Dermis lymphatic vessel endothelial cell (primary cell): ENCODE data around the gene MUC21. TPM values are rescaled to one million over a fixed set of nuclear protein-coding genes. Genes with fewer than 3 reads are reported as not detected.

ENCODE experiments used
- total RNA-seq: library from RNA; depleted of rRNA; stranded (reverse); fragments of >200 nt; gene quantifications from 2 replicates; pipeline ENCODE4 v1.2.1, GENCODE V29; 2014

Gene MUC21
- total RNA-seq: not detected in 2 replicates

DNA sequence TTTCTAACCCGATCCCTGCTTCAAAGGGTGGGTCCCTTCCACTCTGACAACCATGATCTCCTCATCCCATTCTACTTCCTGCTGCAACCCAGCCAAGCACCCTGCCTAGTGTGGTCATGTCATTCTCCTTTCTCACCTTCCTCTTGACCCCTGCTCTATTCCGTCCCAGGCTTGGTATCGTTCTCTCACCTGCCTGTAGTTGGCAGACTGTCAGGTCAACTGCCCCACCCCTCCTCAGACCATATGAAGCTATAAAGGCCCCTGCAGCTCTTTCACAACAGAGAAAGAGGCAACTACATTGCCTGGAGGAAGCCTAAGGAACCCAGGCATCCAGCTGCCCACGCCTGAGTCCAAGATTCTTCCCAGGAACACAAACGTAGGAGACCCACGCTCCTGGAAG lies at the start of gene MUC21:
Gene MUC21 (plus strand): TSS at position 280 of the 400 bp plus-strand sequence. CDS start 241 bp downstream, outside the sequence.

DNA sequence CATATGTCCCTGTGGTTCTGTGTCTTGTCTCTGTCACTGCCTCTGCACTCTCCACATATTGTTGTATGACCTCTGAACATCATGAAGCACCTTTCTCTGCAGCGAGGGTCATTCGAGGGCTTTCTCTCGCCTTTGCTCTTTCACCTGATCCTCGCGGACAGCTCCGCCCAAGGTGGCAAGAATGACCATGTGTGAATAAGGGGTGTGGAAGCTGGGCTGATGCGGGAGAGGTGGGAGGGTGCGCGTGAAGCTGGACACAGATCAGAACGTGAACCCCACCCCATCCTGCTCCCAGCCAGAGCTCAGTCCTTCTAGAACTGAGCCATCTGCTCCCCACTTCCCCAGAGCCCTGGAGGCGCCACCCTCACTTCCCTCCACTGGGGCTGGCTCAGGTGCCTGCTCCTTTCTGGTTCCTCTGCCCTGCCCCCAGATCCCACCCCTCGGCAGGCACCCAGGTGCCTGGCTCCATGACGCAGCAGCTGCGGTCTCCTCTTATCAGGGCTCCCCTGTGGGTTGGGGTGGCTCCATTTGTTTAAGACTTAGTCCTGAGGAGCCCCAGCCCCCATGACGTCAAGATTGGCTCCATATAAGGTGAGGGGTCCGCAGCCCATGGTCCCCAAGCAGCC lies 43.0 kb upstream of the MUC21 start, which contains the start of gene MUCL3:
Gene MUCL3 (plus strand): TSS at position 613 of the 626 bp plus-strand sequence. CDS start 27 bp downstream, outside the sequence.

DNA sequence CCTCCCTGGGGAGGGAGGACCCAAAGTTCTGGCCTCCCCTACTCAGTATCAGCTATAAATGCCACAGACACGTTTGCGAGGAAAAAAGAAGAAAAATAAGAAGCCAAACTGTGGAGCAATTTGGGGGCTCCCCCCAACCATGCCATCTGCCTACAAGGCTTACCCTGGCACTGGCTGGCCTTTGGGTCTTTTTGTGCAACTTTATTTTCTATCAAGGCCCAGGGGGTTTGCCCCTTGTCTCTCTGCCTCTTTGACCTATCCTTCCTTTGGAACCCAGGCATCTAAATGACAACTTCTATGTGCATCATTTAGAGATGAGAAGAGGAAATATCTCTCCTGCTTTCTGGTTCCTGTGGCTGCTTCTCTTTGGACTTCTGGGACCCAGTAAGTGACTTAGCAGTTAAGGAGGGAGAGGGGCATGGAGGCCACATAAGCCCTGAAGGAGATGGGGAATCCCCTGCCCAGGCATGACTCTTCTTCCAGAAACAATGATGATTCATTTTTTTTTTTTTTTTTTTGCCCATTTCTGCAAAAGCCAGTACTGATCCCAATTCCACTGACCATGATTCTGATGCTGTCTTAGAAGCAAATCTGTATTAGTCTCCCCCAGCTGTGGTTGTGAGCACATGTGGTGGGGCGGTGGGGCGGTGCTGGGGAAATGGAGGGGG lies 27.0 kb downstream of the MUC21 start, which contains the start of gene MUC22:
Gene MUC22 (plus strand): TSS at position 82 of the 668 bp plus-strand sequence. CDS start 233 bp downstream, at position 315.

Other genes starting within 250 kb of the MUC21 start
- gene FLOT1, start 241.0 kb upstream of the MUC21 start, total RNA-seq: 71.3 and 91.2 TPM in 2 replicates
- 39.7 and 82.2 TPM in 2 replicates for gene IER3, start 239.2 kb upstream of the MUC21 start, total RNA-seq
- 4.8 and 5.7 TPM in 2 replicates for gene DDR1, start 99.2 kb upstream of the MUC21 start, total RNA-seq
- gene GTF2H4, start 75.5 kb upstream of the MUC21 start, total RNA-seq: 10.4 and 12.7 TPM in 2 replicates
- gene VARS2, start 69.5 kb upstream of the MUC21 start, total RNA-seq: 9.6 and 11.0 TPM in 2 replicates
- not detected in 2 replicates for gene SFTA2, start 51.5 kb upstream of the MUC21 start, total RNA-seq
- gene MUCL3, start 42.7 kb upstream of the MUC21 start, total RNA-seq: not detected in 2 replicates
- gene MUC22, start 26.8 kb downstream of the MUC21 start, total RNA-seq: not detected in 2 replicates
- gene C6orf15, start 128.9 kb downstream of the MUC21 start, total RNA-seq: not detected in 2 replicates
- gene PSORS1C1, start 131.1 kb downstream of the MUC21 start, total RNA-seq: 3.7 and 4.0 TPM in 2 replicates
- under 0.01 TPM in 1 of 2 replicates, not detected in the other for gene CDSN, start 136.7 kb downstream of the MUC21 start, total RNA-seq
- not detected in 2 replicates for gene PSORS1C2, start 155.3 kb downstream of the MUC21 start, total RNA-seq
- 9.3 and 9.6 TPM in 2 replicates for gene CCHCR1, start 174.1 kb downstream of the MUC21 start, total RNA-seq
- 4.4 and 8.8 TPM in 2 replicates for gene TCF19, start 174.9 kb downstream of the MUC21 start, total RNA-seq
- not detected in 2 replicates for gene POU5F1, start 187.0 kb downstream of the MUC21 start, total RNA-seq